Thyroid gland (tissue), 4 donors: ENCODE data around the gene CSMD2. TPM values are rescaled to one million over a fixed set of nuclear protein-coding genes. Genes with fewer than 3 reads are reported as not detected.

Source experiments
- DNase-seq, 2 donors: peaks; one replicate each; pipeline ENCODE4 v3.0.0-alpha.2; 2019
- H3K27ac ChIP-seq, 3 donors: fragments of 200-600 bp; sonication (generic); 1 replicate in 2 of 3; 2 replicates in 1 of 3; pipeline ENCODE4 v1.5.1; 2016 to 2019; ENCODE audit warnings: mild to moderate bottlenecking in 1 of 3, moderate library complexity in 1 of 3
- H3K27me3 ChIP-seq: fragments of 200-600 bp; sonication (generic); one replicate; pipeline ENCODE4 v1.5.1; 2019
- H3K36me3 ChIP-seq, 2 donors: fragments of 200-600 bp; sonication (generic); one replicate each; pipeline ENCODE4 v1.5.1; 2016 to 2019
- H3K4me1 ChIP-seq, 2 donors: fragments of 200-600 bp; sonication (generic); one replicate each; pipeline ENCODE4 v1.5.1; 2017 to 2019
- H3K4me3 ChIP-seq, 3 donors: fragments of 200-600 bp; sonication (generic); replicated peaks in 1 of 3; 1 replicate in 2 of 3; 2 replicates in 1 of 3; pipeline ENCODE4 v1.5.1; 2016; ENCODE audit warnings: mild to moderate bottlenecking in 1 of 3
- H3K9me3 ChIP-seq: fragments of 200-600 bp; sonication (generic); one replicate; pipeline ENCODE4 v1.5.1; 2017
- POLR2A ChIP-seq, 2 donors: fragments of 450-650 bp; IDR thresholded peaks; one replicate each; pipeline ENCODE4 v1.6.1; 2017; ENCODE audit warnings: antibody characterized with exemption in 2 of 2, mild to moderate bottlenecking in 2 of 2, moderate library complexity in 1 of 2
- WGBS, 2 donors: methylation state at CpG; one replicate each; pipeline ENCODE4 v1.1.5; 2017; 5-methylcytosine and 5-hydroxymethylcytosine counted together
- intact Hi-C: fragments of 100-400 bp; cut with DNase I; formaldehyde crosslinking; loops from one replicate; pipeline ENCODE4 v1.15.1; 2023
- total RNA-seq, 4 donors: library from RNA; depleted of rRNA; stranded (reverse); fragments of >200 nt; gene quantifications; one replicate each; pipeline ENCODE4 v1.2.3, GENCODE V29; 2016
- TF ChIP-seq, protein P1 (sequence below), 6 experiments: fragments of 200-600 bp in 3 of 6; fragments of 450-650 bp in 3 of 6; sonication (generic) in 3 of 6; IDR thresholded peaks; one replicate each; pipeline ENCODE4 v1.5.1; 2016 to 2019; ENCODE audit warnings: antibody characterized with exemption in 6 of 6, mild to moderate bottlenecking in 2 of 6, inconsistent platforms in 1 of 6, moderate library complexity in 1 of 6

Gene CSMD2
- total RNA-seq: under 1 TPM in 3 of 4 donors, not detected in 1; 0.10 to 0.45 (median 0.13) TPM

DNA sequence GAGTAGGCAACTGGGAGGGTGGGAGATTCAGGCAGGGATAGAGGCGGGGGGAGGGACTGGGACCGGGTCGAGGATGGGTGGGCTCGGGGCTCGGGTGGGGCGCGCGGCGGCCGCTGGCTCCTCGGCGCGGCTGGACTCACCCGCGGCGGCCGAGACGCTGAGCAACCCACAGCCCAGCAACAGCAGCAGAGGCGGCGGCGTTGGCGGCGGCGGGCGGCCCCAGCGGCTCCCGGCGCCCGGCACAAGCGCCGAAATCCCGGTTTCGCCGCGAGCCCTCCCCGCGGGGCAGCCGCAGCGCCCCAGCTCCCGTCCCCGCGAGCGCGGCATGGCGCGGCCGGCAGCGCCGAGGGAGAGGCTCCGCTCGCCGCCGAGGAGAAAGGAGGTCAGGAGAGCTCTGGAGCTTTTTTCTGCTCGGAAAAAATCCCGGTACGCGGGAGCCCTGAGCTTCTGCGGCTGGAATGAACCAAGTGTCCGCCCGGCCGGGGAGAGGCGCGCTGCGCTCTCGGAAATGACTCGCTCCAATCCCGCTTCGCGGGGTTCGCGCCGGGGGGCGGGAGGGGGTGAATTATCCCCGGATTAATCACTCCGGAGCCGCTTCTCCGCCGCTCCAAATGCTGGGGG is at the start of gene CSMD2:
Gene CSMD2 (minus strand): TSS at position 460 of the 621 bp plus-strand sequence. CDS start 133 bp downstream, at position 327.
- Histone ChIP-seq H3K4me3 (no peak within 1 kb of the TSS), H3K4me1 (peaks cover 16 to 26% of the 10 kb centered on the region in 2 donors), H3K36me3 (no peaks in the 10 kb centered on the region), H3K27ac (no peak within 1 kb of the TSS), H3K27me3 (peaks cover 33% of the 10 kb centered on the region), H3K9me3 (no peaks in the 10 kb centered on the region)
- intact Hi-C loops: no loop called here
- DNase-seq: peak in 1 of 2 donors; percentile 9
- TF ChIP-seq, protein P1, sequence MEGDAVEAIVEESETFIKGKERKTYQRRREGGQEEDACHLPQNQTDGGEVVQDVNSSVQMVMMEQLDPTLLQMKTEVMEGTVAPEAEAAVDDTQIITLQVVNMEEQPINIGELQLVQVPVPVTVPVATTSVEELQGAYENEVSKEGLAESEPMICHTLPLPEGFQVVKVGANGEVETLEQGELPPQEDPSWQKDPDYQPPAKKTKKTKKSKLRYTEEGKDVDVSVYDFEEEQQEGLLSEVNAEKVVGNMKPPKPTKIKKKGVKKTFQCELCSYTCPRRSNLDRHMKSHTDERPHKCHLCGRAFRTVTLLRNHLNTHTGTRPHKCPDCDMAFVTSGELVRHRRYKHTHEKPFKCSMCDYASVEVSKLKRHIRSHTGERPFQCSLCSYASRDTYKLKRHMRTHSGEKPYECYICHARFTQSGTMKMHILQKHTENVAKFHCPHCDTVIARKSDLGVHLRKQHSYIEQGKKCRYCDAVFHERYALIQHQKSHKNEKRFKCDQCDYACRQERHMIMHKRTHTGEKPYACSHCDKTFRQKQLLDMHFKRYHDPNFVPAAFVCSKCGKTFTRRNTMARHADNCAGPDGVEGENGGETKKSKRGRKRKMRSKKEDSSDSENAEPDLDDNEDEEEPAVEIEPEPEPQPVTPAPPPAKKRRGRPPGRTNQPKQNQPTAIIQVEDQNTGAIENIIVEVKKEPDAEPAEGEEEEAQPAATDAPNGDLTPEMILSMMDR (IDR thresholded peaks at IDR 0.05): no peak
- no peak for TF ChIP-seq POLR2A (IDR thresholded peaks at IDR 0.05)
- 0 to 3% methylated on average over 14 to 37 of the region's 78 CpGs for WGBS, 2 donors

DNA sequence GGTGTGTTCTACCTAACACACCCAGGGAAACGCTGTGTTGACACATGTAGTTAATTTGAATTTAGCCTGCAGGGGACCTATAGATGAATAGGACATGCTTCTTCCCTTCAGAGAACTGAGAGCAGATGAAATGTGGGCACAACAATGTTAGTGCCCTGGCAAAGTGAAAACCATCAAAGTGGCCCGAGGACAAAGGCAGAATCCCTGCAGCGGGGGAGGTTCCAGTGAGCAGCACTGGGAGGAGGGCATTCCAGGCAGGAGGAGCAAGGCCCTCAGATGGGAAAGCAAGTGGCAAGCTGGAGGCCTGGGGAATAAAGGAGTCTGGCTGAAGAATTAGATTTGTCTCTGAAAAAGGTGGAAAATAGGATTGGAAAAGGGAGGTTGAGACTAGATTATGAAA is 48.9 kb upstream of the CSMD2 start:
- H3K4me1 ChIP-seq: no peaks in the 10 kb centered on the region
- H3K4me3 ChIP-seq: no peak overlapping the region
- intact Hi-C loops: no loop called here
- WGBS, 2 donors: 45 to 50% methylated on average over 3 of the region's 3 CpGs
- no peaks in the 10 kb centered on the region for H3K36me3 ChIP-seq
- TF ChIP-seq, protein P1 (IDR thresholded peaks at IDR 0.05): no peak
- TF ChIP-seq POLR2A (IDR thresholded peaks at IDR 0.05): no peak
- no peaks in the 10 kb centered on the region for H3K9me3 ChIP-seq
- H3K27me3 ChIP-seq: no peaks in the 10 kb centered on the region
- H3K27ac ChIP-seq: no peak overlapping the region
- no peak for DNase-seq

DNA sequence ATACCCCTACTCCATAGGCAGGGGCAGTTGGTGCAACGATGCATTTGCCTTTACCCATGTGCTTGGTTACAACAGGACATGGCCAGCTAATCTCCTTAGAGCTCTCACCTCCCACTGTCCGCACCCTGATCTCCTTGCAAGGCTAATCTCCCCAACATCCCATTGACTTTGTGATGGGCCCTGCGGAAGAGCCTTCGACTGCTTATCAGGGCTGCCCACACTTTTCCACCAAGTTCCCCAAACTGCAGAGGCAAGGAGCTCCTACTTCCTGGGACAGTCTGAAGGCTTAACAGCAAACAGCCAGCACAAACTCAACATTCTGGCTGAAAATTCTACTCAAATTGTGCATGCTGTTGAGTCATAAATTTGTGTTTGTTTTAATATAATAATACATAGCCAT is 47.6 kb upstream of the CSMD2 start:
- WGBS, 2 donors: 70 to 85% methylated on average over 3 to 4 of the region's 4 CpGs
- intact Hi-C loops: no loop called here
- TF ChIP-seq, protein P1 (IDR thresholded peaks at IDR 0.05): no peak
- TF ChIP-seq POLR2A (IDR thresholded peaks at IDR 0.05): no peak
- H3K27me3 ChIP-seq: no peaks in the 10 kb centered on the region
- no peak for DNase-seq
- H3K9me3 ChIP-seq: no peaks in the 10 kb centered on the region
- no peaks in the 10 kb centered on the region for H3K36me3 ChIP-seq
- H3K4me3 ChIP-seq: no peak overlapping the region
- H3K4me1 ChIP-seq: no peaks in the 10 kb centered on the region
- no peak overlapping the region for H3K27ac ChIP-seq

DNA sequence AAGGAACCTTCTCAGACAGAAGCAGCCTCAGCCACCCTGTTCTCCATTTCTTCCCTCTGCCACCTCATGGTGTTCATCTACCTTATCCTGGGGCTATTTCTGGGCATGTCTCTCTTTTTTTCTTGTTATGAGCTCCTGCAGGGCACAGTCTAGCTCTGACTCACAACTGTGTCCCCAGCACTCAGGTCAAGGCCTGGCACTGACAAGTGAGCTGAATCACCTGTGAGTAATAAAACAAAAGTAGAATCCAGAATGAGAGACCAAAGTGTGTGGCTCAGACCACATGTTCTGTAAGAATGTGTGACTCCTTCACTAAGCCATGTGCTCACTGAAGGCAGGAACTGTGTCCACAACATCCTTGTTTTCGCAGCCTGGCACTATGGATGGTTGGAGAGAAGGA is 34.9 kb upstream of the CSMD2 start:
- no peak for DNase-seq
- no peaks in the 10 kb centered on the region for H3K4me1 ChIP-seq
- intact Hi-C loops: no loop called here
- no peaks in the 10 kb centered on the region for H3K9me3 ChIP-seq
- H3K27me3 ChIP-seq: no peaks in the 10 kb centered on the region
- no peak overlapping the region for H3K4me3 ChIP-seq
- TF ChIP-seq, protein P1 (IDR thresholded peaks at IDR 0.05): no peak
- TF ChIP-seq POLR2A (IDR thresholded peaks at IDR 0.05): no peak
- no peaks in the 10 kb centered on the region for H3K36me3 ChIP-seq
- WGBS, 2 donors: 83 to 88% methylated on average over 1 of the region's 1 CpG
- H3K27ac ChIP-seq: no peak overlapping the region

DNA sequence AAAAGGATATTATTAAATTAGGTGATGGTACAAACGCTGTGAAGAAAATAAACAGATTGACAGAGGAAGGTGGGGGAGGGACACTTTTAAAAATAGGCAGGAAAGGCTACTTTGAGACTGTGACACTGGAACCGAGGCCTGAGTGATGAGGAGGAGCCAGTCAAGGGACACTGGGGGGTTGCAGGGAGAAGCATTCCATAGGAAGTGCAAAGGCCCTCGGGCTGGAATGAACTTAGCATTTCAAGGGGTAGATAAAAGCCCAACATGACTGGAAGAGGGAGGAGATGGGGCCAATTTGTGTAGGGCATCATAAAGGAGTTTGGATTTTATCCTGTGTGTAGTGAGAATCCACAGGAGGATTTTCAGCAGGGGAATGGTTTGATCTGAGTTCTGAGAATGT is 27.6 kb upstream of the CSMD2 start:
- H3K27ac ChIP-seq: no peak overlapping the region
- no peak for DNase-seq
- H3K27me3 ChIP-seq: no peaks in the 10 kb centered on the region
- WGBS, 2 donors: 42 to 55% methylated on average over 3 of the region's 3 CpGs
- no peak overlapping the region for H3K4me3 ChIP-seq
- TF ChIP-seq, protein P1 (IDR thresholded peaks at IDR 0.05): no peak
- no peak for TF ChIP-seq POLR2A (IDR thresholded peaks at IDR 0.05)
- H3K9me3 ChIP-seq: no peaks in the 10 kb centered on the region
- no peaks in the 10 kb centered on the region for H3K4me1 ChIP-seq
- H3K36me3 ChIP-seq: no peaks in the 10 kb centered on the region
- intact Hi-C loops: no loop called here
